OCI-LY7 (cell line): Measurements from ENCODE around the gene CMSS1. TPM values are rescaled to one million over a fixed set of nuclear protein-coding genes. Genes with fewer than 3 reads are reported as not detected.

ENCODE experiments used
- BruUV-seq: library from RNA; stranded (reverse); fragments of 400-500 nt; replicated peaks from 2 replicates; lab custom pipeline; 2021; lab: Mats Ljungman, UMichigan
- CTCF ChIA-PET: fragments of 300-600 bp; sonication (Branson Sonifier 250); formaldehyde crosslinking; loops from one replicate; lab custom pipeline; 2022; ENCODE audit warnings: antibody characterized with exemption; ENCODE audit not compliant: unreplicated experiment; lab: Charles Lee
- POLR2A ChIA-PET: fragments of 300-600 bp; sonication (Branson Sonifier 250); formaldehyde crosslinking; loops from one replicate; lab custom pipeline; 2022; ENCODE audit warnings: antibody characterized with exemption; lab: Charles Lee
- DNase-seq: peaks from one replicate; pipeline ENCODE4 v3.0.0-alpha.2; 2015; ENCODE audit warnings: low spot score
- H2AFZ ChIP-seq: fragments of 200-600 bp; sonication (generic), shearing (Covaris generic); 2 replicates; pipeline ENCODE4 v1.6.1; 2014; ENCODE audit warnings: mild to moderate bottlenecking, antibody characterized with exemption, low read length, moderate library complexity
- H3K27ac ChIP-seq: fragments of 200-600 bp; sonication (generic); 2 replicates; pipeline ENCODE4 v1.5.1; 2014; ENCODE audit warnings: mixed run types, low read depth, mild to moderate bottlenecking, moderate library complexity, low read length, inconsistent platforms; ENCODE audit not compliant: poor library complexity, severe bottlenecking
- H3K36me3 ChIP-seq: fragments of 200-600 bp; sonication (generic); 2 replicates; pipeline ENCODE4 v1.6.1; 2014; ENCODE audit warnings: mild to moderate bottlenecking, antibody characterized with exemption, low read length, moderate library complexity, mixed read lengths; ENCODE audit not compliant: insufficient read depth
- H3K4me1 ChIP-seq: fragments of 200-600 bp; sonication (generic); 2 replicates; pipeline ENCODE4 v1.5.1; 2014; ENCODE audit warnings: mild to moderate bottlenecking, low read length; ENCODE audit not compliant: insufficient read depth, poor library complexity, severe bottlenecking
- H3K4me2 ChIP-seq: fragments of 200-600 bp; sonication (generic); 2 replicates; pipeline ENCODE4 v1.6.1; 2014; ENCODE audit warnings: mild to moderate bottlenecking, low read length
- H3K4me3 ChIP-seq: fragments of 200-600 bp; sonication (generic); 2 replicates; pipeline ENCODE4 v1.5.1; 2014; ENCODE audit warnings: mild to moderate bottlenecking, low read depth, low read length; ENCODE audit not compliant: poor library complexity, severe bottlenecking
- H3K79me2 ChIP-seq: fragments of 200-600 bp; sonication (generic); 2 replicates; pipeline ENCODE4 v1.6.1; 2016; ENCODE audit warnings: low read depth, mild to moderate bottlenecking, low read length, moderate library complexity, mixed read lengths; ENCODE audit not compliant: insufficient read depth
- H3K9me2 ChIP-seq: fragments of 200-600 bp; sonication (generic); 2 replicates; pipeline ENCODE4 v1.6.1; 2016; ENCODE audit warnings: mild to moderate bottlenecking, low read length, mixed read lengths; ENCODE audit not compliant: insufficient read depth
- H3K9me3 ChIP-seq: fragments of 200-600 bp; sonication (generic); 2 replicates; pipeline ENCODE4 v1.6.1; 2014; ENCODE audit warnings: mild to moderate bottlenecking, mixed run types, low read length, mixed read lengths
- H4K20me1 ChIP-seq: fragments of 200-600 bp; sonication (generic); 2 replicates; pipeline ENCODE4 v1.6.1; 2014; ENCODE audit warnings: mild to moderate bottlenecking, antibody characterized with exemption, low read length, moderate library complexity, mixed read lengths; ENCODE audit not compliant: insufficient read depth
- CTCF ChIP-seq: fragments of 200-600 bp; sonication (generic); conservative IDR thresholded peaks from 2 replicates; pipeline ENCODE4 v1.5.1; 2014; ENCODE audit warnings: mild to moderate bottlenecking, antibody characterized with exemption, low read length, moderate library complexity, mixed read lengths
- EZH2phosphoT487 ChIP-seq: fragments of 200-600 bp; sonication (generic); IDR thresholded peaks from 2 replicates; pipeline ENCODE4 v1.6.1; 2018; ENCODE audit warnings: low read depth, borderline replicate concordance, mild to moderate bottlenecking, mixed run types, antibody characterized with exemption, low read length, moderate library complexity, mixed read lengths
- intact Hi-C: fragments of 100-400 bp; cut with micrococcal nuclease; formaldehyde crosslinking; loops from one replicate; pipeline ENCODE4 v1.10.0; 2022; ENCODE audit not compliant: unreplicated experiment
- total RNA-seq, 2 experiments: library from RNA; depleted of rRNA in 1 of 2; stranded (reverse); fragments of >200 nt in 1 of 2; shearing (Covaris generic) in 1 of 2; gene quantifications; 2 replicates each; pipeline ENCODE4 v1.2.3, GENCODE V29; 2014 to 2022

CMSS1 gene
- total RNA-seq, 2 experiments from 2014 or later: 25.7 to 46.6 TPM

- no peak for DNase-seq
- no peaks in the 10 kb centered on the region for H3K79me2 ChIP-seq
- ChIA-PET CTCF (no interaction called here), POLR2A (no interaction called here)
- intact Hi-C loops: no loop called here
- no peaks in the 10 kb centered on the region for H3K36me3 ChIP-seq
- H3K9me2 ChIP-seq: no peaks in the 10 kb centered on the region
- no peak overlapping the region for H3K4me2 ChIP-seq
- no peaks in the 10 kb centered on the region for H3K9me3 ChIP-seq
- H3K4me3 ChIP-seq: no peak overlapping the region
- H4K20me1 ChIP-seq: no peaks in the 10 kb centered on the region
- TF ChIP-seq CTCF (no peak), EZH2phosphoT487 (no peak)
- no peaks in the 10 kb centered on the region for H3K4me1 ChIP-seq
- H2AFZ ChIP-seq: no peak overlapping the region
- BruUV-seq: no TSS peak
- H3K27ac ChIP-seq: no peak overlapping the region
These were observed 138.3 kb downstream of the CMSS1 start for GRCh38 chr3:99955773-99956562.

- Histone ChIP-seq H3K36me3 (no peaks in the 10 kb centered on the region), H3K9me3 (no peaks in the 10 kb centered on the region), H3K9me2 (no peaks in the 10 kb centered on the region), H3K4me1 (no peaks in the 10 kb centered on the region), H3K4me2 (no peak overlapping the region), H3K79me2 (no peaks in the 10 kb centered on the region), H3K4me3 (no peak overlapping the region), H2AFZ (no peak overlapping the region), H4K20me1 (no peaks in the 10 kb centered on the region), H3K27ac (no peak overlapping the region)
- POLR2A ChIA-PET: interaction anchor here (0.6 to 0.7 kb wide), 4 partner anchors 12 to 506 kb away, joined by 3 to 11 read pairs (median 7); no protein-coding TSS in a partner anchor
- BruUV-seq: no TSS peak
- intact Hi-C loops: no loop called here
- TF ChIP-seq CTCF (no peak), EZH2phosphoT487 (no peak)
- CTCF ChIA-PET: no interaction called here
- DNase-seq: no peak
These were observed 139.6 kb downstream of the CMSS1 start for GRCh38 chr3:99957151-99957796.
